Kidney (tissue), 14 donors: ENCODE results near the gene AKT1. TPM values are rescaled to one million over a fixed set of nuclear protein-coding genes. Genes with fewer than 3 reads are reported as not detected.
"Not testable (repeated sequence)": the region's sequence is repeated elsewhere in the genome, so short reads cannot be mapped to it uniquely, and the experiment has no call there.

Source experiments
- DNase-seq, 5 donors: peaks; one replicate each; pipeline ENCODE4 v3.0.0-alpha.2; 2013 to 2020
- FAIRE-seq: peaks from 2 replicates; lab custom pipeline; 2012; peaks lifted over from hg19 to GRCh38; lab: Jason Lieb, UNC
- H3K27ac ChIP-seq, 2 donors: one replicate each; pipeline ENCODE4 v1.7.0; 2013; ENCODE audit warnings: low read depth in 2 of 2, low read length in 2 of 2, inconsistent platforms in 1 of 2
- H3K27me3 ChIP-seq: one replicate; pipeline ENCODE4 v1.7.1; 2013; ENCODE audit warnings: low read length, inconsistent platforms; ENCODE audit not compliant: control insufficient read depth, insufficient read depth
- H3K36me3 ChIP-seq, 3 donors: one replicate each; pipeline versions ENCODE4 v1.7.0 to v1.7.1; 2013; ENCODE audit warnings: low read length in 3 of 3, control low read depth in 1 of 3, inconsistent platforms in 1 of 3; ENCODE audit not compliant: insufficient read depth in 3 of 3, control insufficient read depth in 2 of 3
- H3K4me1 ChIP-seq, 3 donors: one replicate each; pipeline versions ENCODE4 v1.7.0 to v1.7.1; 2013; ENCODE audit warnings: low read length in 3 of 3, inconsistent platforms in 1 of 3, low read depth in 1 of 3; ENCODE audit not compliant: control insufficient read depth in 2 of 3, insufficient read depth in 2 of 3
- H3K4me3 ChIP-seq, 3 donors: one replicate each; pipeline versions ENCODE4 v1.7.0 to v1.8.1; 2013; ENCODE audit warnings: low read length in 3 of 3, control low read depth in 1 of 3, inconsistent platforms in 1 of 3
- H3K9ac ChIP-seq, 3 donors: one replicate each; pipeline versions ENCODE4 v1.7.0 to v1.7.1; 2013; ENCODE audit warnings: low read length in 3 of 3, control low read depth in 1 of 3, inconsistent platforms in 1 of 3
- H3K9me3 ChIP-seq, 3 donors: one replicate each; pipeline versions ENCODE4 v1.7.0 to v1.7.1; 2013; ENCODE audit warnings: low read length in 3 of 3, control low read depth in 1 of 3, inconsistent platforms in 1 of 3; ENCODE audit not compliant: control insufficient read depth in 2 of 3, insufficient read depth in 1 of 3
- intact Hi-C: fragments of 100-400 bp; cut with DNase I; formaldehyde crosslinking; loops from one replicate; pipeline ENCODE4 v1.11.1; 2022
- polyA plus RNA-seq: library from polyadenylated mRNA; stranded (reverse); fragments of 350-450 nt; fragmentation: Illumina TruSeq; extraction: RNeasy Lipid Tissue Mini Kit (QIAGEN cat#74804); gene quantifications from one replicate; pipeline ENCODE4 v1.2.3, GENCODE V29; 2014; ENCODE audit warnings: low read depth, low replicate concordance; ENCODE audit not compliant: insufficient read depth
- total RNA-seq: library from RNA; stranded (reverse); fragmentation: NEBNext Ultra II Directional; extraction: Animal tissue kit (Norgen Biotek cat#: 25700); gene quantifications from one replicate; pipeline ENCODE4 v1.2.1, GENCODE V29; 2021
- TF ChIP-seq, protein P1 (sequence below): IDR thresholded peaks from 3 replicates; pipeline ENCODE4 v1.5.1; 2012; ENCODE audit warnings: mild to moderate bottlenecking, moderate library complexity, borderline replicate concordance; ENCODE audit not compliant: insufficient read depth; ENCODE audit errors: extremely low read depth
- donor health status: control.
- donor health status: control.
- donor health status: control.
- donor health status: control.
- donor health status: control.
- donor health status: DM: yes; HTN: yes; CAD: no.
- donor health status: Normal renal cell carcinoma (clear cell type).

AKT1 gene
- total and polyA plus RNA-seq, 2 donors from 2014 or later, result 70.6 to 125 TPM

DNA sequence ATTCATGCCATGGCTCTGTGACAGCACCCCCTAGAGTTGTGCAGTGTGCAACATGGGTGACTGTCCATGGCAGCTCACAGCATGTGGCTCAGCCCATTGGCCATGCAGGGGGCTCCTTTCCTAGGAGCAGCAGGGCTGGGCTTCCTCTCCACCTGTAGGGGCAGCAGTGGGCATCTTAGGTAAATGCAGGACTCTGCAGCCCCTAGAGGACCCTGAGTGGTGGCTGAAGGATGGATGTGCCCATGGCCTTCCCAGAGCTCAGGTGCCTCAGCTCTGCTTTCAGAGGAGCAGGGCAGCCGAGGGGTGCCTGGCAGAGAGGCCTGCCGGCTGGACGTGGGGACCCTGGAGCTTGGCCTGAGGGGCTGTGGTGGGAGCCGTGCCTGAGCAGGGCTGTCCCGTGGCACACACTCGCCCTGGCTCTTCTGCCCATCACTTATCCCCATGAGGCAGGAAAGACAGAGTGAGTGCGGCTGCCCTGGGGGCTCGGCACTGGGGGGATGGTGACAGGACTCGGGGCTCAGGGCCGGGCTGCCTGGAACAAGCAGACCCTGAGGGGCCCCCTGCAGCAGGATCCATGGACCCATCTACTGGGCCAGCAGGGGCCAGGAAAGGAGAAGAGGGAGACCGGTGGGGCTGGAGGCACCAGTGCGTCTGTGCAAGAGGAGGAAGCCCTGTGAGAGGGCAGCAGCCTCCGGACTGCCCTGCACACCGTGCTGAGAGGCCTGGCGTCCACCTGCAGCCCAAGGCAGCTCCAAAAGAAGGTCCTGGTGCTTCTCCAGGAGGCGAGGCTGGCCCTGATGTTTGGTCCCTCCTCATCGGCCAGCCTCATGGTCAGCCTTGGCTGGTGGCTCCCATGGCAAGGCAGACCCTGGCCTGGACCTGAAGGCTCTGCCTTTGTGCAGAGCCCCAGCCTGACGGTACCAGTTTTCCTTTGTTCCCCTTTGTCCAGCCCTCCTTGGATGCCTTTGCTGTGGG lies 63.9 kb downstream of the AKT1 start:
- intact Hi-C loops, result no loop called here
- Histone ChIP-seq H3K9me3 (no peaks in the 10 kb centered on the region), H3K4me3 (no peak overlapping the region), H3K27ac (peak overlapping the region in 1 of 2 donors; percentile 25), H3K4me1 (peaks cover 0 to 50% (median 13%) of the 10 kb centered on the region in 3 donors), H3K36me3 (no peaks in the 10 kb centered on the region), H3K27me3 (no peaks in the 10 kb centered on the region), H3K9ac (no peak overlapping the region)
- TF ChIP-seq, protein P1, sequence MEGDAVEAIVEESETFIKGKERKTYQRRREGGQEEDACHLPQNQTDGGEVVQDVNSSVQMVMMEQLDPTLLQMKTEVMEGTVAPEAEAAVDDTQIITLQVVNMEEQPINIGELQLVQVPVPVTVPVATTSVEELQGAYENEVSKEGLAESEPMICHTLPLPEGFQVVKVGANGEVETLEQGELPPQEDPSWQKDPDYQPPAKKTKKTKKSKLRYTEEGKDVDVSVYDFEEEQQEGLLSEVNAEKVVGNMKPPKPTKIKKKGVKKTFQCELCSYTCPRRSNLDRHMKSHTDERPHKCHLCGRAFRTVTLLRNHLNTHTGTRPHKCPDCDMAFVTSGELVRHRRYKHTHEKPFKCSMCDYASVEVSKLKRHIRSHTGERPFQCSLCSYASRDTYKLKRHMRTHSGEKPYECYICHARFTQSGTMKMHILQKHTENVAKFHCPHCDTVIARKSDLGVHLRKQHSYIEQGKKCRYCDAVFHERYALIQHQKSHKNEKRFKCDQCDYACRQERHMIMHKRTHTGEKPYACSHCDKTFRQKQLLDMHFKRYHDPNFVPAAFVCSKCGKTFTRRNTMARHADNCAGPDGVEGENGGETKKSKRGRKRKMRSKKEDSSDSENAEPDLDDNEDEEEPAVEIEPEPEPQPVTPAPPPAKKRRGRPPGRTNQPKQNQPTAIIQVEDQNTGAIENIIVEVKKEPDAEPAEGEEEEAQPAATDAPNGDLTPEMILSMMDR, result peak; percentile 3
- FAIRE-seq (no peak), DNase-seq (no peak)

DNA sequence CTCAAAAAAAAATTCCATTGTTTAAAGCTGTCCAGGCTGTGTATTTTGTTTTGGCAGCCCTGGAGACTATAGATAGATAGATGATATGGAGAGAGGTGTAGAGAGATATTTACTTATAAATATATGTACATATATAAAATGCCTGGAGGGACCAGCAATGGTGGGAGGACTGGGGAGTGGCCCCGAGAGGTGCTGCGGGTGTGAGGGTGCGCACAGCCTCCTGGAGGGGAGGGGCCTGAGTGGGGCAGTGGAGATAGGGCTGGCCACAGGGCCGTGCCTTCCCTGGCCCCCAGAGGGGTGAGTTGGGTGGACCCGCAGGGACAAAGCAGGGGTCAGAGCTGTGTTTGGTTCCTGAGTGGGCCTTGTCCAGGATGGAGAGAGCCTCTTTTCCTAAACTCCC lies 65.1 kb downstream of the AKT1 start:
- Histone ChIP-seq H3K4me1 (peaks cover 0 to 42% (median 8%) of the 10 kb centered on the region in 3 donors), H3K4me3 (no peak overlapping the region), H3K9me3 (no peaks in the 10 kb centered on the region), H3K27me3 (no peaks in the 10 kb centered on the region), H3K27ac (no peak overlapping the region), H3K9ac (no peak overlapping the region), H3K36me3 (no peaks in the 10 kb centered on the region)
- intact Hi-C loops, result no loop called here
- DNase-seq, result no peak
- TF ChIP-seq, protein P1, result no peak
- no peak for FAIRE-seq

DNA sequence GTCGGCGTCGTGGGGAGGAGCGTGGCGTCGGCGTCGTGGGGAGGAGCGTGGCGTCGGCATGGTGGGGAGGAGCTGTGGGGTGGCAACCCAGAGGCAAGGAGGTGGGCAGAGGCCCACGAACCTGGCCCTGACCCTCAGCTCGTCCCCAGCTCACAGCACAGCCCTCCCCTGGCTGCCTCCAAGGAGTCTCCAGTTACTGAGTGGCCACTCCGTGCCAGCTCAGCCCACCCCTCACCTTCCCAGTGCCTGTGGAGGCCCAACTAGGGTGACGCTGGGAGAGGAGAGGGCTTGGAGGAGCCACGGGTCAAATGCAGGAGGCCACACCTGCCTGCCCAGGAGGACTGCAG lies 65.7 kb downstream of the AKT1 start:
- FAIRE-seq (no peak), DNase-seq (no peak)
- no peaks in the 10 kb centered on the region for H3K9me3 ChIP-seq
- H3K4me3 ChIP-seq, result no peak overlapping the region
- peaks cover 0 to 39% (median 11%) of the 10 kb centered on the region in 3 donors for H3K4me1 ChIP-seq
- no peaks in the 10 kb centered on the region for H3K27me3 ChIP-seq
- no peaks in the 10 kb centered on the region for H3K36me3 ChIP-seq
- intact Hi-C loops, result no loop called here
- H3K27ac ChIP-seq, result no peak overlapping the region
- TF ChIP-seq, protein P1, result no peak
- H3K9ac ChIP-seq, result no peak overlapping the region

- H3K4me3 ChIP-seq, H3K9me3 ChIP-seq, DNase-seq, H3K27me3 ChIP-seq, H3K36me3 ChIP-seq, FAIRE-seq, H3K9ac ChIP-seq, H3K27ac ChIP-seq, intact Hi-C loops: not testable (repeated sequence)
- peaks cover 0 to 39% (median 13%) of the 10 kb centered on the region in 3 donors for H3K4me1 ChIP-seq
Measured at GRCh38 chr14:104729176-104729834, 66.2 kb downstream of the AKT1 start.
